HG03045 (cell line): Measurements from ENCODE around the gene HIVEP3.

Experiments
- ATAC-seq: cut with Tn5 transposase; IDR thresholded peaks from one replicate; pipeline ENCODE4 v1.9.1; 2021; ENCODE audit warnings: mild to moderate bottlenecking, moderate library complexity; ENCODE audit not compliant: unreplicated experiment

HIVEP3 gene

GRCh38 chr1:41819069-41819468, 99.7 kb downstream of the HIVEP3 start:
- no peak for ATAC-seq

- no peak for ATAC-seq
Measured at GRCh38 chr1:41816061-41816460, 102.7 kb downstream of the HIVEP3 start.

- no peak for ATAC-seq
Measured at GRCh38 chr1:41813755-41814745, 104.7 kb downstream of the HIVEP3 start.

- ATAC-seq: no peak
Measured at GRCh38 chr1:41813226-41813625, 105.5 kb downstream of the HIVEP3 start.

GRCh38 chr1:41812453-41812852, 106.3 kb downstream of the HIVEP3 start:
- no peak for ATAC-seq

- ATAC-seq: no peak
Measured at GRCh38 chr1:41812051-41812450, 106.7 kb downstream of the HIVEP3 start.

- ATAC-seq: no peak
Measured at GRCh38 chr1:41811051-41811795, 107.5 kb downstream of the HIVEP3 start.

GRCh38 chr1:41810446-41810845, 108.3 kb downstream of the HIVEP3 start:
- no peak for ATAC-seq

GRCh38 chr1:41809692-41810091, 109.0 kb downstream of the HIVEP3 start:
- ATAC-seq: no peak

- no peak for ATAC-seq
Measured at GRCh38 chr1:41807390-41807789, 111.3 kb downstream of the HIVEP3 start.

- no peak for ATAC-seq
Measured at GRCh38 chr1:41806472-41807155, 112.1 kb downstream of the HIVEP3 start.

GRCh38 chr1:41805771-41806471, 112.8 kb downstream of the HIVEP3 start:
- ATAC-seq: no peak

- ATAC-seq: no peak
Measured at GRCh38 chr1:41804176-41804575, 114.5 kb downstream of the HIVEP3 start.

- no peak for ATAC-seq
Measured at GRCh38 chr1:41803656-41804055, 115.1 kb downstream of the HIVEP3 start.

- ATAC-seq: peak; percentile 34
Measured at GRCh38 chr1:41802532-41803501, 115.9 kb downstream of the HIVEP3 start.

- peak; percentile 42 for ATAC-seq
Measured at GRCh38 chr1:41800311-41800829, 118.4 kb downstream of the HIVEP3 start.

GRCh38 chr1:41799723-41800122, 119.0 kb downstream of the HIVEP3 start:
- no peak for ATAC-seq

GRCh38 chr1:41799205-41799604, 119.5 kb downstream of the HIVEP3 start:
- no peak for ATAC-seq

- ATAC-seq: no peak
Measured at GRCh38 chr1:41795205-41795762, 123.4 kb downstream of the HIVEP3 start.
